NOMO-1 treated with dmso at 0.1 percent for 144 hours (cell line): ENCODE results near the gene RFNG.

Source experiments
- DNase-seq: peaks from one replicate; lab custom pipeline; 2025; ENCODE audit not compliant: unreplicated experiment; lab: John Stamatoyannopoulos, UW

The RFNG gene

GRCh38 chr17:82078433-82078832, 26.8 kb upstream of the RFNG start:
- DNase-seq = no peak

GRCh38 chr17:82077617-82078358, 26.2 kb upstream of the RFNG start:
- no peak for DNase-seq

GRCh38 chr17:82076785-82077591, 25.4 kb upstream of the RFNG start:
- no peak for DNase-seq

GRCh38 chr17:82076018-82076784, 24.6 kb upstream of the RFNG start:
- DNase-seq = no peak

GRCh38 chr17:82073446-82073845, 21.8 kb upstream of the RFNG start:
- no peak for DNase-seq

- DNase-seq = no peak
Observed at GRCh38 chr17:82072827-82073226, 21.2 kb upstream of the RFNG start.

GRCh38 chr17:82070611-82071010, 19.0 kb upstream of the RFNG start:
- no peak for DNase-seq

- peak; percentile 30 for DNase-seq
Observed at GRCh38 chr17:82065638-82066303, 14.2 kb upstream of the RFNG start, which contains the start of gene DUS1L. Gene DUS1L (minus strand): TSS chr17:82065804. CDS start chr17:82065059, 745 bp downstream.

- DNase-seq = no peak
Observed at GRCh38 chr17:82065193-82065637, 13.6 kb upstream of the RFNG start.

- DNase-seq = no peak
Observed at GRCh38 chr17:82064433-82065192, 13.0 kb upstream of the RFNG start.

- no peak for DNase-seq
Observed at GRCh38 chr17:82063424-82064415, 12.1 kb upstream of the RFNG start.

- DNase-seq = no peak
Observed at GRCh38 chr17:82062984-82063368, 11.4 kb upstream of the RFNG start.

GRCh38 chr17:82062076-82062983, 10.7 kb upstream of the RFNG start:
- DNase-seq = no peak

GRCh38 chr17:82061047-82061925, 9.7 kb upstream of the RFNG start:
- DNase-seq = no peak

GRCh38 chr17:82060614-82061013, 9.0 kb upstream of the RFNG start:
- DNase-seq = no peak

GRCh38 chr17:82060001-82060380, 8.4 kb upstream of the RFNG start:
- DNase-seq = no peak
